ENCODE measurements around the gene CEP55.

GRCh38 chr10:93488956-93489528 lies 7.4 kb upstream of the CEP55 start:
- no peak for TF ChIP-seq POLR2A (IDR thresholded peaks at IDR 0.05; ENCODE audit: low read length)
- TF ChIP-seq GATA1 (IDR thresholded peaks at IDR 0.05; ENCODE audit: low read depth, low read length) = no peak

Measured in erythroblast (primary cell).